Loucy (cell line): ENCODE data around the gene ANKRD23.

Experiments
- H2AFZ ChIP-seq: fragments of 200-600 bp; sonication (generic); 2 replicates; pipeline ENCODE4 v1.6.0; 2016; ENCODE audit warnings: antibody characterized with exemption, mild to moderate bottlenecking, low read length, moderate library complexity
- H3F3A ChIP-seq: fragments of 200-600 bp; 2 replicates; pipeline ENCODE4 v1.6.0; 2016; ENCODE audit warnings: antibody characterized with exemption, low read depth, mild to moderate bottlenecking
- H3K27me3 ChIP-seq: fragments of 200-600 bp; sonication (generic); 2 replicates; pipeline ENCODE4 v1.6.1; 2014; ENCODE audit warnings: low read length, mild to moderate bottlenecking; ENCODE audit not compliant: insufficient read depth, poor library complexity, severe bottlenecking
- H3K36me3 ChIP-seq: fragments of 200-600 bp; sonication (generic); 2 replicates; pipeline ENCODE4 v1.6.1; 2016; ENCODE audit warnings: low read length; ENCODE audit not compliant: insufficient read depth
- H3K4me1 ChIP-seq: fragments of 200-600 bp; sonication (generic); 2 replicates; pipeline ENCODE4 v1.5.1; 2014; ENCODE audit warnings: low read length, mild to moderate bottlenecking; ENCODE audit not compliant: insufficient read depth, poor library complexity, severe bottlenecking
- H3K4me2 ChIP-seq: fragments of 200-600 bp; sonication (generic); 2 replicates; pipeline ENCODE4 v1.6.0; 2014; ENCODE audit warnings: antibody characterized with exemption, low read length, low read depth, mild to moderate bottlenecking; ENCODE audit not compliant: poor library complexity, severe bottlenecking
- H3K4me3 ChIP-seq: fragments of 200-600 bp; sonication (generic); 2 replicates; pipeline ENCODE4 v1.5.1; 2014; ENCODE audit warnings: low read length, mild to moderate bottlenecking, mixed read lengths; ENCODE audit not compliant: poor library complexity, severe bottlenecking
- H3K79me2 ChIP-seq: fragments of 200-600 bp; sonication (generic); 2 replicates; pipeline ENCODE4 v1.6.1; 2014; ENCODE audit warnings: low read length; ENCODE audit not compliant: insufficient read depth
- H3K9ac ChIP-seq: fragments of 200-600 bp; sonication (generic); 2 replicates; pipeline ENCODE4 v1.6.0; 2014; ENCODE audit warnings: mild to moderate bottlenecking, low read depth, low read length, moderate library complexity; ENCODE audit not compliant: poor library complexity, severe bottlenecking
- H3K9me2 ChIP-seq: fragments of 200-600 bp; sonication (generic); replicated peaks from 2 replicates; pipeline ENCODE4 v1.6.1; 2016; ENCODE audit warnings: low read depth, low read length, mixed read lengths
- H3K9me3 ChIP-seq: fragments of 200-600 bp; sonication (generic); 2 replicates; pipeline ENCODE4 v1.6.1; 2014; ENCODE audit warnings: mild to moderate bottlenecking, antibody characterized with exemption, low read length, low read depth; ENCODE audit not compliant: insufficient read depth
- H4K20me1 ChIP-seq: fragments of 200-600 bp; sonication (generic); 2 replicates; pipeline ENCODE4 v1.6.0; 2014; ENCODE audit warnings: antibody characterized with exemption, low read length, mild to moderate bottlenecking; ENCODE audit not compliant: insufficient read depth, poor library complexity, severe bottlenecking
- EZH2phosphoT487 ChIP-seq: fragments of 200-600 bp; IDR thresholded peaks from 2 replicates; pipeline ENCODE4 v1.6.1; 2018; ENCODE audit warnings: antibody characterized with exemption, mild to moderate bottlenecking, moderate library complexity, borderline replicate concordance
- TF ChIP-seq, protein P1 (sequence below): fragments of 200-600 bp; sonication (generic); conservative IDR thresholded peaks from 2 replicates; pipeline ENCODE4 v1.5.1; 2014; ENCODE audit warnings: mild to moderate bottlenecking, antibody characterized with exemption, low read length

ANKRD23 gene

DNA sequence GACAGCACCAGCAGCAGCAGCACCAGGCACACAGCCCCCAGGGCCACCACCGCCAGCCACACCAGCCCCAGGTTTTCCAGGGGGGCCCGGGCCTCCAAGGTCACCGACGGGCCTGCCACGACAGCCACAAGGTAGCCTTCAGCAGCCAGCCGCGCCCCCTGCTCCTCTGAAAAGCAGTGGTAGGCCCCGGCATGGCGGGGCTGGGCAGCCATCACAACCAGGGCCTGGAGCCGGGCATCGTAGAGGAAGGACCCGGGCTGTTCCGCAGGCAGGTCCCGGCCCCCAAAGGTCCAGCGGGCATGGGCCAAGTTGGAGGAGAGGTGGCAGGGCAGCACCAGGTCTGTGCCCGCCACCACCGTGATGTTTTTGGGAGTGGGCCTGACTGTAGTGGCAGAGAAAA is 17.3 kb upstream of the ANKRD23 start:
- no peak overlapping the region for H3K4me2 ChIP-seq
- no peak overlapping the region for H3K4me3 ChIP-seq
- H3K4me1 ChIP-seq, result peaks cover 21% of the 10 kb centered on the region
- H2AFZ ChIP-seq, result no peak overlapping the region
- H3K9me3 ChIP-seq, result no peaks in the 10 kb centered on the region
- TF ChIP-seq, protein P1, sequence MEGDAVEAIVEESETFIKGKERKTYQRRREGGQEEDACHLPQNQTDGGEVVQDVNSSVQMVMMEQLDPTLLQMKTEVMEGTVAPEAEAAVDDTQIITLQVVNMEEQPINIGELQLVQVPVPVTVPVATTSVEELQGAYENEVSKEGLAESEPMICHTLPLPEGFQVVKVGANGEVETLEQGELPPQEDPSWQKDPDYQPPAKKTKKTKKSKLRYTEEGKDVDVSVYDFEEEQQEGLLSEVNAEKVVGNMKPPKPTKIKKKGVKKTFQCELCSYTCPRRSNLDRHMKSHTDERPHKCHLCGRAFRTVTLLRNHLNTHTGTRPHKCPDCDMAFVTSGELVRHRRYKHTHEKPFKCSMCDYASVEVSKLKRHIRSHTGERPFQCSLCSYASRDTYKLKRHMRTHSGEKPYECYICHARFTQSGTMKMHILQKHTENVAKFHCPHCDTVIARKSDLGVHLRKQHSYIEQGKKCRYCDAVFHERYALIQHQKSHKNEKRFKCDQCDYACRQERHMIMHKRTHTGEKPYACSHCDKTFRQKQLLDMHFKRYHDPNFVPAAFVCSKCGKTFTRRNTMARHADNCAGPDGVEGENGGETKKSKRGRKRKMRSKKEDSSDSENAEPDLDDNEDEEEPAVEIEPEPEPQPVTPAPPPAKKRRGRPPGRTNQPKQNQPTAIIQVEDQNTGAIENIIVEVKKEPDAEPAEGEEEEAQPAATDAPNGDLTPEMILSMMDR, result no peak
- no peak for TF ChIP-seq EZH2phosphoT487
- no peak overlapping the region for H3K9ac ChIP-seq
- peaks cover 35% of the 10 kb centered on the region for H3K79me2 ChIP-seq
- peaks cover 44% of the 10 kb centered on the region; the same call in 1 of the 2 replicates for H3K36me3 ChIP-seq
- peaks cover 28% of the 10 kb centered on the region for H4K20me1 ChIP-seq
- H3F3A ChIP-seq, result no peaks in the 10 kb centered on the region
- no peaks in the 10 kb centered on the region for H3K9me2 ChIP-seq
- H3K27me3 ChIP-seq, result no peaks in the 10 kb centered on the region

DNA sequence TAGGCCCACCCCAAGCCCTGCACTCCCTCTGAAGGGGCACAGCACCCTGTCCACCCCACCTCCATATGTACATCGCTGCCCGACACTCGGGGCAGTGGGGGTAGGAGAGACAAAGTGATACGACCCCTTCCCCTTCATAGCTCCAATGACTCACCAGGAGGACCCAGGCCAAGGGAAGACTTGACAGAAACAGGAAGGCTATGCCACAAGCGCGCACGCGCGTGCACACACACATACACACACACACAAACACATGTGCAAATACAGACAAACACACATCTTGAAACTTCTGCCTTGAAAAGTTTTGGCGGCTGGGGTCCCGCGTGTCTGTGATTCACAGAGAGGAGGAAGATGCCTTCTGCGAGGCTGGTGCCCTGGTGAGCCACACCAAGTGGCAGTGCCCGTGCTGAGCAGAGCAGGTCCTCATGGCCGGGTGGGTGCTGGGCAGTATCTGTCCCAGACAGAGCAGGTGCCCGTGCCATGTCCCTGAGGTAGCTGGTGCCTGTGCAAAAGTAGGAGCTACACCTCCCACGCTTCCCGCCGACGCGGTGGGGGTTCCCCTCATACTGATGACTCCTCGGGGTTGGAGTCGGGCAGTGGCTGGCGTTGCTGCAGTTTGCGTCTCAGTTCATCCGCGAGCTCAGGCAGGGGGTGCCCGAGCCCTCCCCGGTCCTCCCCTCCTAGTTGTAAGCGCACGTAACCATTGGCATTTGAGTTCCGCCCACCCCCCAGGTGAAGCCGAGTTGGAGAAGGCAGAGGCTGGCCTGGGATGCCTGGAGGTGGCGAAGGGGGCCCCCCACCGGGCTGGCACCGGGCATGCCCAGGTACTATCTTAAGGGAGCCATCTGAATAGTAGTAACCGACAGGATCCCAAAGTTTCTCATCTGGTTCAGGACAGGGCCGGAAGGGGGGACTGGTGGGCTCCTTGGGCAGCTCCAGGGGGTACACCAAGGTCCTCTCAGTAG is 16.5 kb upstream of the ANKRD23 start:
- Histone ChIP-seq H2AFZ (no peak overlapping the region), H3K4me1 (peaks cover 23% of the 10 kb centered on the region), H3F3A (no peaks in the 10 kb centered on the region), H3K9ac (no peak overlapping the region), H4K20me1 (peaks cover 21% of the 10 kb centered on the region), H3K27me3 (no peaks in the 10 kb centered on the region), H3K4me3 (no peak overlapping the region), H3K4me2 (no peak overlapping the region), H3K36me3 (peaks cover 38% of the 10 kb centered on the region; the same call in 1 of the 2 replicates), H3K9me2 (no peaks in the 10 kb centered on the region), H3K9me3 (no peaks in the 10 kb centered on the region), H3K79me2 (peaks cover 33% of the 10 kb centered on the region)
- no peak for TF ChIP-seq EZH2phosphoT487
- TF ChIP-seq, protein P1, result no peak

- Histone ChIP-seq H3K9me3 (no peaks in the 10 kb centered on the region), H3K27me3 (no peaks in the 10 kb centered on the region), H3K4me2 (peak overlapping the region; percentile 60), H3K36me3 (peaks cover 32% of the 10 kb centered on the region; the same call in 1 of the 2 replicates), H2AFZ (no peak overlapping the region), H3K79me2 (peaks cover 33% of the 10 kb centered on the region), H4K20me1 (peaks cover 14% of the 10 kb centered on the region), H3K9me2 (no peaks in the 10 kb centered on the region), H3K4me1 (peaks cover 27% of the 10 kb centered on the region), H3K4me3 (no peak overlapping the region), H3K9ac (no peak overlapping the region), H3F3A (no peaks in the 10 kb centered on the region)
- TF ChIP-seq, protein P1, result no peak
- no peak for TF ChIP-seq EZH2phosphoT487
Observed at GRCh38 chr2:96859681-96860064, 15.9 kb upstream of the ANKRD23 start.
